Endothelial cell of umbilical vein (primary cell): ENCODE data around the gene PFAS. TPM values are rescaled to one million over a fixed set of nuclear protein-coding genes. Genes with fewer than 3 reads are reported as not detected.

ENCODE experiments used
- BruUV-seq: library from RNA; stranded (reverse); fragments of 400-500 nt; replicated peaks from 2 replicates; lab custom pipeline; 2021; lab: Mats Ljungman, UMichigan
- CTCF ChIA-PET: fragments of 300-600, 350-600 bp; sonication (Branson Sonifier 250); formaldehyde crosslinking; loops from one replicate; lab custom pipeline; 2021; ENCODE audit warnings: antibody characterized with exemption, inconsistent platforms; lab: Charles Lee
- POLR2A ChIA-PET: fragments of 300-600, 350-600 bp; sonication (Branson Sonifier 250); formaldehyde crosslinking; loops from one replicate; lab custom pipeline; 2021; ENCODE audit warnings: antibody characterized with exemption, inconsistent platforms; lab: Charles Lee
- DNase-seq: peaks from one replicate; pipeline ENCODE4 v3.0.0-alpha.2; 2011; ENCODE audit warnings: low read depth, low spot score
- FAIRE-seq: peaks from 2 replicates; lab custom pipeline; 2011; peaks lifted over from hg19 to GRCh38; lab: Jason Lieb, UNC
- H2AFZ ChIP-seq: 2 replicates; pipeline ENCODE4 v1.6.0; 2012; ENCODE audit warnings: low read depth, low read length, control low read depth, inconsistent platforms
- H3K27ac ChIP-seq: 2 replicates; pipeline ENCODE4 v1.5.1; 2011; ENCODE audit warnings: low read depth, mild to moderate bottlenecking, control low read depth, low read length, moderate library complexity; ENCODE audit not compliant: insufficient read depth
- H3K27me3 ChIP-seq, 2 experiments: 2 replicates each; pipeline versions ENCODE4 v1.6.0 to v1.6.1; 2011; ENCODE audit warnings: low read length in 2 of 2, mixed read lengths in 1 of 2; ENCODE audit not compliant: control insufficient read depth in 2 of 2, insufficient read depth in 2 of 2
- H3K36me3 ChIP-seq, 2 experiments: 2 replicates in 1 of 2; 3 replicates in 1 of 2; pipeline ENCODE4 v1.5.1; 2011; ENCODE audit warnings: low read length in 2 of 2, mild to moderate bottlenecking in 1 of 2, moderate library complexity in 1 of 2; ENCODE audit not compliant: control insufficient read depth in 2 of 2, insufficient read depth in 2 of 2; ENCODE audit errors: extremely low read depth in 1 of 2
- H3K4me1 ChIP-seq: 3 replicates; pipeline ENCODE4 v1.5.1; 2011; ENCODE audit warnings: mild to moderate bottlenecking, low read length; ENCODE audit not compliant: control insufficient read depth, insufficient read depth; ENCODE audit errors: extremely low read depth
- H3K4me2 ChIP-seq: 2 replicates; pipeline ENCODE4 v1.6.1; 2011; ENCODE audit warnings: low read length, control low read depth, mixed read lengths; ENCODE audit not compliant: insufficient read depth
- H3K4me3 ChIP-seq, 3 experiments: fragments of 200-600 bp in 1 of 3; sonication (generic), shearing (Covaris generic) in 1 of 3; replicated peaks in 1 of 3; 2 replicates each; pipeline ENCODE4 v1.5.1; 2011 to 2016; ENCODE audit warnings: control low read depth in 3 of 3, low read length in 3 of 3, mild to moderate bottlenecking in 2 of 3, inconsistent platforms in 1 of 3, low read depth in 1 of 3, moderate library complexity in 1 of 3; ENCODE audit not compliant: insufficient read depth in 1 of 3
- H3K79me2 ChIP-seq: 2 replicates; pipeline ENCODE4 v1.6.0; 2012; ENCODE audit warnings: low read length, inconsistent platforms; ENCODE audit not compliant: control insufficient read depth, insufficient read depth
- H3K9ac ChIP-seq: replicated peaks from 2 replicates; pipeline ENCODE3; 2011; ENCODE audit warnings: low read length, control low read depth; ENCODE audit not compliant: insufficient read depth; ENCODE audit errors: extremely low read depth
- H3K9me1 ChIP-seq: replicated peaks from 3 replicates; pipeline ENCODE4 v1.6.0; 2011; ENCODE audit warnings: mild to moderate bottlenecking, low read length; ENCODE audit not compliant: control insufficient read depth, insufficient read depth; ENCODE audit errors: extremely low read depth
- H3K9me3 ChIP-seq: replicated peaks from 2 replicates; pipeline ENCODE4 v1.5.1; 2012; ENCODE audit warnings: low read length, inconsistent platforms; ENCODE audit not compliant: control insufficient read depth, insufficient read depth
- H4K20me1 ChIP-seq: replicated peaks from 2 replicates; pipeline ENCODE3; 2011; ENCODE audit warnings: mild to moderate bottlenecking, low read length; ENCODE audit not compliant: control insufficient read depth, insufficient read depth; ENCODE audit errors: extremely low read depth
- EZH2 ChIP-seq: IDR thresholded peaks from 2 replicates; pipeline ENCODE4 v1.6.1; 2012; ENCODE audit warnings: borderline replicate concordance, low read depth, mild to moderate bottlenecking, moderate library complexity, low read length, inconsistent platforms; ENCODE audit not compliant: severe bottlenecking
- FOS ChIP-seq: IDR thresholded peaks from 2 replicates; pipeline ENCODE4 v1.6.1; 2011; ENCODE audit warnings: mild to moderate bottlenecking, low read length, moderate library complexity, borderline replicate concordance; ENCODE audit not compliant: insufficient read depth
- GATA2 ChIP-seq: IDR thresholded peaks from 2 replicates; pipeline ENCODE4 v1.7.0; 2011; ENCODE audit warnings: low read depth, mild to moderate bottlenecking, moderate library complexity, mixed read lengths, low read length; ENCODE audit not compliant: insufficient read length, insufficient read depth
- JUN ChIP-seq: IDR thresholded peaks from 2 replicates; pipeline ENCODE4 v1.6.1; 2011; ENCODE audit warnings: borderline replicate concordance, low read depth; ENCODE audit not compliant: insufficient read length, insufficient read depth
- MYC ChIP-seq: IDR thresholded peaks from one replicate; pipeline ENCODE4 v1.6.1; 2011; ENCODE audit warnings: mild to moderate bottlenecking, low read depth, low read length
- POLR2A ChIP-seq: IDR thresholded peaks from 2 replicates; pipeline ENCODE4 v1.6.1; 2012; ENCODE audit warnings: low read depth, mild to moderate bottlenecking, control low read depth, low read length
- POLR2AphosphoS5 ChIP-seq: IDR thresholded peaks from 2 replicates; pipeline ENCODE4 v1.6.1; 2012; ENCODE audit warnings: low read depth, mild to moderate bottlenecking, control low read depth, low read length, moderate library complexity; ENCODE audit not compliant: insufficient read depth
- dilution Hi-C: fragments of 300-500 bp; cut with MboI; formaldehyde crosslinking; loops from one replicate; pipeline ENCODE4 v1.15.0; 2019; ENCODE audit warnings: low sequenced_read_pairs; ENCODE audit not compliant: extremely low pct_ligation_motif_present
- intact Hi-C: fragments of 100-400 bp; cut with micrococcal nuclease; formaldehyde crosslinking; loops from one replicate; pipeline ENCODE4 v1.10.0; 2022
- polyA plus RNA-seq, 4 experiments: library from polyadenylated mRNA; depleted of rRNA in 3 of 4; stranded (reverse) in 3 of 4; unstranded in 1 of 4; fragments of >200 nt; gene quantifications; 2 replicates each; pipeline versions ENCODE4 v1.2.1 to v1.2.3, GENCODE V29; 2011 to 2012; ENCODE audit warnings: missing spikeins in 1 of 4
- total RNA-seq: library from RNA; stranded (reverse); gene quantifications from 2 replicates; pipeline ENCODE4 v1.2.3, GENCODE V29; 2021
- TF ChIP-seq, protein P1 (sequence below), 2 donors: IDR thresholded peaks; 1 replicate in 1 of 2; 2 replicates in 1 of 2; pipeline ENCODE4 v1.5.1; 2011; ENCODE audit warnings: low read length in 2 of 2, mild to moderate bottlenecking in 2 of 2, moderate library complexity in 2 of 2, control low read depth in 1 of 2, inconsistent platforms in 1 of 2, low read depth in 1 of 2; ENCODE audit not compliant: insufficient read depth in 1 of 2; ENCODE audit errors: extremely low read depth in 1 of 2
- TF ChIP-seq, protein P2 (sequence below): IDR thresholded peaks from 2 replicates; pipeline ENCODE4 v1.6.1; 2011; ENCODE audit not compliant: insufficient read depth, insufficient read length

PFAS gene
- total and polyA plus RNA-seq, 2 donors (not counting 3 experiments of a cell fraction or from before 2014, with no cell fraction given), result 34.1 to 108 TPM

DNA sequence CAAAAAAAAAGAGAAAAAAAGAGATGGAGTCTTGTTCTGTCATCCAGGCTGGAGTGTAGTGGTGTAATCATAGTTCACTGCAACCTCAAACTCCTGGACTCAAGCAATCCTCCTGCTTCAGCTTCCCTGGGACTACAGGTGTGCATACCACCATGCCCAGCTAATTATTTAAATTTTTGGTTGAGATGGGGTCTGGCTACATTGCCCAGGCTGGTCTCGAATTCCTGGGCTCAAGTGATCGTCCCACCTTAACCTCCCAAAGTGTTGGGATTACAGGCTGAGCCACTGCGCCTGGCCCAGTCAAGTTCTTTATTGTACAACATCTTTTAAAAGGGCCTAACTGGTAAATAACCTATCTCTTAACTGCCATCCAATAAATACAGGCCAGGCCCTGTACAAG is 33.3 kb downstream of the PFAS start:
- dilution Hi-C loops, result no loop called here
- POLR2A ChIA-PET, result no interaction called here
- Histone ChIP-seq H3K9me1 (no peaks in the 10 kb centered on the region), H3K27ac (no peak overlapping the region), H3K9ac (no peak overlapping the region), H3K79me2 (no peaks in the 10 kb centered on the region), H3K4me2 (no peak overlapping the region), H4K20me1 (no peaks in the 10 kb centered on the region), H3K4me3 (no peak overlapping the region), H3K27me3 (no peaks in the 10 kb centered on the region), H3K36me3 (no peaks in the 10 kb centered on the region), H3K9me3 (no peaks in the 10 kb centered on the region), H3K4me1 (peaks cover 6% of the 10 kb centered on the region), H2AFZ (no peak overlapping the region)
- intact Hi-C loops, result no loop called here
- TF ChIP-seq POLR2A (no peak), JUN (no peak), GATA2 (no peak), POLR2AphosphoS5 (no peak), MYC (no peak), EZH2 (no peak), FOS (no peak)
- TF ChIP-seq, protein P1, sequence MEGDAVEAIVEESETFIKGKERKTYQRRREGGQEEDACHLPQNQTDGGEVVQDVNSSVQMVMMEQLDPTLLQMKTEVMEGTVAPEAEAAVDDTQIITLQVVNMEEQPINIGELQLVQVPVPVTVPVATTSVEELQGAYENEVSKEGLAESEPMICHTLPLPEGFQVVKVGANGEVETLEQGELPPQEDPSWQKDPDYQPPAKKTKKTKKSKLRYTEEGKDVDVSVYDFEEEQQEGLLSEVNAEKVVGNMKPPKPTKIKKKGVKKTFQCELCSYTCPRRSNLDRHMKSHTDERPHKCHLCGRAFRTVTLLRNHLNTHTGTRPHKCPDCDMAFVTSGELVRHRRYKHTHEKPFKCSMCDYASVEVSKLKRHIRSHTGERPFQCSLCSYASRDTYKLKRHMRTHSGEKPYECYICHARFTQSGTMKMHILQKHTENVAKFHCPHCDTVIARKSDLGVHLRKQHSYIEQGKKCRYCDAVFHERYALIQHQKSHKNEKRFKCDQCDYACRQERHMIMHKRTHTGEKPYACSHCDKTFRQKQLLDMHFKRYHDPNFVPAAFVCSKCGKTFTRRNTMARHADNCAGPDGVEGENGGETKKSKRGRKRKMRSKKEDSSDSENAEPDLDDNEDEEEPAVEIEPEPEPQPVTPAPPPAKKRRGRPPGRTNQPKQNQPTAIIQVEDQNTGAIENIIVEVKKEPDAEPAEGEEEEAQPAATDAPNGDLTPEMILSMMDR (IDR thresholded peaks at IDR 0.05; ENCODE audit: extremely low read depth in 1 of 2, insufficient read depth in 1 of 2, low read depth in 1 of 2, low read length in 2 of 2), result no peak
- TF ChIP-seq, protein P2, sequence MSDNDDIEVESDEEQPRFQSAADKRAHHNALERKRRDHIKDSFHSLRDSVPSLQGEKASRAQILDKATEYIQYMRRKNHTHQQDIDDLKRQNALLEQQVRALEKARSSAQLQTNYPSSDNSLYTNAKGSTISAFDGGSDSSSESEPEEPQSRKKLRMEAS, result no peak
- no peak for DNase-seq
- CTCF ChIA-PET, result no interaction called here
- BruUV-seq, result no TSS peak
- no peak for FAIRE-seq
